H1 (cell line): ENCODE data around the gene C6orf62. TPM values are rescaled to one million over a fixed set of nuclear protein-coding genes. Genes with fewer than 3 reads are reported as not detected.

Experiments used
- CTCF ChIA-PET: fragments of 300-600 bp; sonication (Branson Sonifier 250); formaldehyde crosslinking; loops from one replicate; lab custom pipeline; 2021; ENCODE audit not compliant: partially characterized antibody; lab: Charles Lee
- POLR2A ChIA-PET: fragments of 300-600 bp; sonication (Branson Sonifier 250); formaldehyde crosslinking; loops from one replicate; lab custom pipeline; 2021; ENCODE audit warnings: inconsistent platforms; ENCODE audit not compliant: partially characterized antibody; lab: Charles Lee
- DNase-seq, 2 experiments: peaks; one replicate each; pipeline versions ENCODE4 v3.0.0 to v3.0.0-alpha.2; 2010 to 2022; ENCODE audit warnings: low spot score in 2 of 2, low read depth in 1 of 2, mixed read lengths in 1 of 2
- FAIRE-seq: peaks from 2 replicates; lab custom pipeline; 2011; peaks lifted over from hg19 to GRCh38; lab: Jason Lieb, UNC
- H2AFZ ChIP-seq: 2 replicates; pipeline ENCODE4 v1.8.1; 2012; ENCODE audit warnings: low read length, inconsistent platforms
- H2AK5ac ChIP-seq: 2 replicates; pipeline ENCODE4 v1.6.1; 2013; ENCODE audit warnings: low read depth, low read length
- H2BK120ac ChIP-seq: replicated peaks from 2 replicates; pipeline ENCODE3; 2013; ENCODE audit warnings: low read depth, low read length, inconsistent platforms
- H2BK12ac ChIP-seq: 2 replicates; pipeline ENCODE4 v1.6.1; 2013; ENCODE audit warnings: low read depth, low read length
- H2BK15ac ChIP-seq: 2 replicates; pipeline ENCODE4 v1.6.1; 2013; ENCODE audit warnings: low read length
- H2BK20ac ChIP-seq: 2 replicates; pipeline ENCODE4 v1.6.1; 2013; ENCODE audit warnings: low read length
- H2BK5ac ChIP-seq: 2 replicates; pipeline ENCODE4 v1.6.1; 2013; ENCODE audit warnings: low read depth, low read length
- H3K14ac ChIP-seq: 2 replicates; pipeline ENCODE4 v1.6.1; 2013; ENCODE audit warnings: inconsistent platforms; ENCODE audit not compliant: insufficient read length
- H3K18ac ChIP-seq: 2 replicates; pipeline ENCODE4 v1.6.1; 2013; ENCODE audit warnings: low read length; ENCODE audit errors: extremely low read depth
- H3K23ac ChIP-seq: 2 replicates; pipeline ENCODE4 v1.6.1; 2013; ENCODE audit warnings: inconsistent platforms; ENCODE audit not compliant: insufficient read length
- H3K23me2 ChIP-seq: 2 replicates; pipeline ENCODE4 v1.6.1; 2013; ENCODE audit warnings: low read depth, low read length
- H3K27ac ChIP-seq: 2 replicates; pipeline ENCODE4 v1.6.1; 2011; ENCODE audit warnings: low read depth, low read length, inconsistent platforms
- H3K27me3 ChIP-seq, 4 experiments: replicated peaks in 1 of 4; 1 replicate in 1 of 4; 2 replicates in 3 of 4; pipeline versions ENCODE4 v1.6.1 to v1.8.1; 2011 to 2013; ENCODE audit warnings: low read length in 3 of 4, mild to moderate bottlenecking in 3 of 4, inconsistent platforms in 2 of 4, mixed read lengths in 2 of 4, moderate library complexity in 1 of 4; ENCODE audit not compliant: control insufficient read depth in 3 of 4, insufficient read depth in 3 of 4; ENCODE audit errors: extremely low read depth in 1 of 4
- H3K36me3 ChIP-seq, 4 experiments: 2 replicates each; pipeline versions ENCODE4 v1.6.1 to v1.8.1; 2011 to 2013; ENCODE audit warnings: mild to moderate bottlenecking in 4 of 4, low read length in 3 of 4, moderate library complexity in 2 of 4, control low read depth in 1 of 4, inconsistent platforms in 1 of 4; ENCODE audit not compliant: insufficient read depth in 4 of 4, control insufficient read depth in 2 of 4
- H3K4ac ChIP-seq: replicated peaks from 2 replicates; pipeline ENCODE3; 2013; ENCODE audit warnings: low read length, low read depth, mixed read lengths, inconsistent platforms; ENCODE audit not compliant: insufficient read length
- H3K4me1 ChIP-seq, 4 experiments: replicated peaks in 1 of 4; 1 replicate in 1 of 4; 2 replicates in 3 of 4; pipeline versions ENCODE4 v1.6.1 to v1.8.1; 2011 to 2013; ENCODE audit warnings: low read length in 3 of 4, inconsistent platforms in 2 of 4, mixed read lengths in 1 of 4; ENCODE audit not compliant: insufficient read depth in 4 of 4, control insufficient read depth in 3 of 4
- H3K4me2 ChIP-seq, 2 experiments: 2 replicates each; pipeline versions ENCODE4 v1.6.1 to v1.8.1; 2011 to 2013; ENCODE audit warnings: low read depth in 2 of 2, low read length in 2 of 2, control low read depth in 1 of 2, inconsistent platforms in 1 of 2, mild to moderate bottlenecking in 1 of 2; ENCODE audit not compliant: insufficient read depth in 1 of 2
- H3K4me3 ChIP-seq, 4 experiments: fragments of 200-600, 300-600 bp in 1 of 4; sonication (generic), shearing (Covaris generic), sonication (Bioruptor Twin) in 1 of 4; 2 replicates each; pipeline versions ENCODE4 v1.5.1 to v1.8.1; 2011 to 2016; ENCODE audit warnings: low read length in 4 of 4, low read depth in 3 of 4, control low read depth in 2 of 4, inconsistent platforms in 2 of 4, mild to moderate bottlenecking in 2 of 4, mixed read lengths in 1 of 4, moderate library complexity in 1 of 4; ENCODE audit not compliant: insufficient read depth in 2 of 4; ENCODE audit errors: extremely low read depth in 1 of 4
- H3K56ac ChIP-seq: replicated peaks from 2 replicates; pipeline ENCODE3; 2013; ENCODE audit warnings: low read depth, mild to moderate bottlenecking, mixed read lengths, low read length, inconsistent platforms; ENCODE audit not compliant: insufficient read length
- H3K79me1 ChIP-seq: 2 replicates; pipeline ENCODE4 v1.6.1; 2013; ENCODE audit warnings: low read depth, low read length, control low read depth
- H3K79me2 ChIP-seq, 2 experiments: 2 replicates each; pipeline versions ENCODE4 v1.6.1 to v1.8.1; 2012 to 2013; ENCODE audit warnings: low read length in 2 of 2, mild to moderate bottlenecking in 2 of 2, inconsistent platforms in 1 of 2; ENCODE audit not compliant: insufficient read depth in 2 of 2, control insufficient read depth in 1 of 2
- H3K9ac ChIP-seq, 4 experiments: replicated peaks in 1 of 4; 1 replicate in 1 of 4; 2 replicates in 3 of 4; pipeline versions ENCODE4 v1.6.1 to v1.8.1; 2011 to 2013; ENCODE audit warnings: low read depth in 3 of 4, low read length in 3 of 4, control low read depth in 2 of 4, mild to moderate bottlenecking in 2 of 4, moderate library complexity in 2 of 4, inconsistent platforms in 1 of 4; ENCODE audit errors: extremely low read depth in 1 of 4
- H3K9me3 ChIP-seq, 2 experiments: 2 replicates each; pipeline versions ENCODE4 v1.6.1 to v1.8.1; 2012 to 2013; ENCODE audit warnings: mild to moderate bottlenecking in 2 of 2, moderate library complexity in 2 of 2, control low read depth in 1 of 2, inconsistent platforms in 1 of 2, low read depth in 1 of 2, low read length in 1 of 2, mixed read lengths in 1 of 2; ENCODE audit not compliant: insufficient read depth in 2 of 2
- H4K20me1 ChIP-seq, 2 experiments: replicated peaks in 1 of 2; 2 replicates each; pipeline versions ENCODE3 to v1.8.1; 2011 to 2013; ENCODE audit warnings: inconsistent platforms in 2 of 2, low read length in 2 of 2, mild to moderate bottlenecking in 1 of 2; ENCODE audit not compliant: insufficient read depth in 2 of 2, control insufficient read depth in 1 of 2
- H4K5ac ChIP-seq: 2 replicates; pipeline ENCODE4 v1.6.1; 2013; ENCODE audit warnings: low read length, low read depth, mixed read lengths, inconsistent platforms; ENCODE audit not compliant: insufficient read length
- H4K8ac ChIP-seq: 2 replicates; pipeline ENCODE4 v1.8.0; 2013; ENCODE audit warnings: mild to moderate bottlenecking, moderate library complexity, low read length, inconsistent platforms; ENCODE audit not compliant: insufficient read depth; ENCODE audit errors: extremely low read depth
- H4K91ac ChIP-seq: replicated peaks from 2 replicates; pipeline ENCODE3; 2013; ENCODE audit warnings: low read length, mixed read lengths, inconsistent platforms; ENCODE audit not compliant: insufficient read length
- BACH1 ChIP-seq: IDR thresholded peaks from 2 replicates; pipeline ENCODE4 v1.6.1; 2012; ENCODE audit warnings: low read length, improper control_type of control experiment
- CHD2 ChIP-seq: IDR thresholded peaks from 2 replicates; pipeline ENCODE4 v1.6.1; 2012; ENCODE audit warnings: low read length, improper control_type of control experiment
- CTCF ChIP-seq, 3 experiments: IDR thresholded peaks; 1 replicate in 2 of 3; 2 replicates in 1 of 3; pipeline versions ENCODE4 v1.5.1 to v1.6.1; 2011; ENCODE audit warnings: low read length in 3 of 3, mild to moderate bottlenecking in 3 of 3, inconsistent platforms in 2 of 3, low read depth in 1 of 3, moderate library complexity in 1 of 3; ENCODE audit not compliant: insufficient read depth in 1 of 3; ENCODE audit errors: control extremely low read depth in 1 of 3
- MAX ChIP-seq: IDR thresholded peaks from 2 replicates; pipeline ENCODE4 v1.6.1; 2012; ENCODE audit warnings: inconsistent platforms
- POLR2AphosphoS5 ChIP-seq: IDR thresholded peaks from 2 replicates; pipeline ENCODE4 v1.6.1; 2011; ENCODE audit warnings: low read depth, low read length
- SP1 ChIP-seq: IDR thresholded peaks from 2 replicates; pipeline ENCODE4 v1.6.1; 2011; ENCODE audit warnings: low read depth, low read length
- SUZ12 ChIP-seq: fragments of 200-600 bp; sonication (generic); IDR thresholded peaks from 2 replicates; pipeline ENCODE4 v1.6.1; 2012; ENCODE audit warnings: mild to moderate bottlenecking, inconsistent platforms, low read length, moderate library complexity, mixed read lengths
- TBP ChIP-seq: IDR thresholded peaks from 2 replicates; pipeline ENCODE4 v1.6.1; 2011; ENCODE audit warnings: low read depth, low read length, improper control_type of control experiment
- WGBS, 2 experiments: shearing (Covaris generic) in 1 of 2; methylation state at CpG; one replicate each; pipeline versions ENCODE4 v1.1.6 to v1.1.7; 2013 to 2015; ENCODE audit warnings: low lambda C conversion rate in 2 of 2, mixed read lengths in 2 of 2, inconsistent platforms in 1 of 2, low coverage in 1 of 2, missing lambda C conversion rate in 1 of 2; ENCODE audit not compliant: insufficient replicate concordance in 2 of 2, insufficient coverage in 1 of 2, insufficient read length in 1 of 2; ENCODE audit errors: extremely low coverage in 1 of 2, missing lambda C conversion rate in 1 of 2; 5-methylcytosine and 5-hydroxymethylcytosine counted together
- polyA plus RNA-seq, 7 experiments: library from polyadenylated mRNA; depleted of rRNA in 3 of 7; stranded (reverse) in 5 of 7; unstranded in 2 of 7; fragments of >200 nt in 5 of 7; fragments of 200-250 nt in 2 of 7; gene quantifications; 1 replicate in 5 of 7; 2 replicates in 1 of 7; 4 replicates in 1 of 7; pipeline versions ENCODE4 v1.2.1 to v1.2.3, GENCODE V29; 2011 to 2013; ENCODE audit warnings: missing spikeins in 2 of 7, mixed read lengths in 2 of 7
- total RNA-seq: library from RNA; stranded (reverse); fragmentation: NEBNext Ultra II Directional; extraction: Animal tissue kit (Norgen Biotek cat#: 25700); gene quantifications from 2 replicates; pipeline ENCODE4 v1.2.1, GENCODE V29; 2021

The C6orf62 gene
- total and polyA plus RNA-seq, 2 of the 8 experiments (the other 6 are each of a cell fraction or from before 2014, with no cell fraction given): 25.6 to 101 TPM

DNA sequence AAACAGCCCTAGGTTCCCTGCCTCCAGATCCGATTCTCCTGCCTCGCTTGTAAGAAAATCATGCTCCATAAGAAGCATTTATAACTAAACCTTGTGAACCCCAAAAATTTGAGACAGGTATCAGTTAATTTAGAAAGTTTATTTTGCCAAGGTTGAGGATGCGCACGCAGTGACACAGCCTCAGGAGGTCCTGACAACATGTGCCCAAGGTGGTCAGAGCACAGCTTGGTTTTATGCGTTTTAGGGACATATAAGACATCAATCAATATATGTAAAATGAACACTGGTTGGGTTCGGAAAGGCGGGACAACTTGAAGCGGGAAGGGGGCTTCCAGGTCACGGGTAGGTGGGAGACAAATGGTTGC, 50.0 kb downstream of the C6orf62 start:
- H3K4ac ChIP-seq: no peak overlapping the region
- peaks cover 0 to 26% (median 10%) of the 10 kb centered on the region in 4 experiments; a peak in 4 of 8 replicates for H3K36me3 ChIP-seq
- no peak for DNase-seq
- H3K23ac ChIP-seq: no peak overlapping the region
- no peak overlapping the region for H4K5ac ChIP-seq
- H3K14ac ChIP-seq: no peak overlapping the region
- H4K8ac ChIP-seq: no peak overlapping the region
- peaks cover 0 to 30% of the 10 kb centered on the region in 2 experiments; a peak in 3 of 4 replicates for H3K79me2 ChIP-seq
- H3K56ac ChIP-seq: no peak overlapping the region
- H2AK5ac ChIP-seq: no peak overlapping the region
- no peak overlapping the region for H2BK120ac ChIP-seq
- H3K23me2 ChIP-seq: peaks cover 13% of the 10 kb centered on the region
- no peak overlapping the region for H4K91ac ChIP-seq
- peaks cover 0 to 5% (median 0%) of the 10 kb centered on the region in 4 experiments; a peak in 3 of 7 replicates for H3K4me1 ChIP-seq
- H2BK20ac ChIP-seq: no peak overlapping the region
- POLR2A ChIA-PET: interaction anchor here (2.5 kb wide), 1 partner anchor 14 kb away, joined by 9 read pairs; no protein-coding TSS in a partner anchor
- H2AFZ ChIP-seq: no peak overlapping the region
- no peak overlapping the region for H2BK15ac ChIP-seq
- H3K27me3 ChIP-seq: no peaks in the 10 kb centered on the region
- H3K4me3 ChIP-seq: no peak overlapping the region
- H3K79me1 ChIP-seq: peaks cover 8% of the 10 kb centered on the region; the same call in 1 of the 2 replicates
- H3K9ac ChIP-seq: no peak overlapping the region
- TF ChIP-seq SUZ12 (no peak), MAX (no peak), POLR2AphosphoS5 (no peak), SP1 (no peak), BACH1 (no peak), CTCF (IDR thresholded peaks at IDR 0.05; ENCODE audit: control extremely low read depth in 1 of 3, insufficient read depth in 1 of 3, low read depth in 1 of 3, low read length in 3 of 3) (no peak), TBP (no peak), CHD2 (no peak)
- TF ChIP-seq, all 59 proteins: peak for 0
- no peak for FAIRE-seq
- Histone ChIP-seq H4K20me1 (no peaks in the 10 kb centered on the region), H3K4me2 (no peak overlapping the region), H2BK5ac (no peak overlapping the region), H3K27ac (no peak overlapping the region), H2BK12ac (no peak overlapping the region), H3K9me3 (peaks cover 21 to 32% of the 10 kb centered on the region in 2 experiments), H3K18ac (no peak overlapping the region)
- CTCF ChIA-PET: interaction anchor here (0.5 kb wide), 1 partner anchor 92 kb away, joined by 3 read pairs; no protein-coding TSS in a partner anchor
- WGBS, 2 experiments: 89% methylated on average over 9 of the region's 9 CpGs; no CpG with 5 or more reads in 1 of the 2 experiments
